Parietal lobe (tissue), 1 donor: ENCODE results near the gene CCL26. TPM values are rescaled to one million over a fixed set of nuclear protein-coding genes. Genes with fewer than 3 reads are reported as not detected.

ENCODE experiments used
- total RNA-seq: library from RNA; depleted of rRNA; stranded (reverse); fragments of >200 nt; gene quantifications from one replicate; pipeline ENCODE4 v1.2.3, GENCODE V29; 2014

The CCL26 gene
- total RNA-seq: not detected

GRCh38 chr7:75772081-75773077 is at the start of gene CCL26:
Gene CCL26 (minus strand): TSS chr7:75772211. CDS start chr7:75772176, 35 bp downstream.

GRCh38 chr7:75813781-75814236 is 41.8 kb upstream of the CCL26 start, which contains the start of gene CCL24:
Gene CCL24 (minus strand): TSS chr7:75813806. CDS start chr7:75813715, 91 bp downstream.

GRCh38 chr7:75738604-75738974 is 33.4 kb downstream of the CCL26 start, which contains the start of gene HIP1:
Gene HIP1 (minus strand): TSS chr7:75738941. CDS start chr7:75738920, 21 bp downstream.

Other genes with a start within 250 kb of the CCL26 start
- gene HIP1, start 33.3 kb downstream of the CCL26 start, total RNA-seq: 24.1 TPM
- gene CCL24, start 41.6 kb upstream of the CCL26 start, total RNA-seq: not detected
- gene RHBDD2, start 106.8 kb upstream of the CCL26 start, total RNA-seq: 38.5 TPM
- gene POR, start 142.9 kb upstream of the CCL26 start, total RNA-seq: 53.5 TPM
- gene TMEM120A, start 222.4 kb upstream of the CCL26 start, total RNA-seq: 23.2 TPM